Large intestine (tissue), 3 donors: Measurements from ENCODE around the gene SDK2. TPM values are rescaled to one million over a fixed set of nuclear protein-coding genes. Genes with fewer than 3 reads are reported as not detected.
A peak's percentile ranks its signal among the peaks of the same experiment; 100 is the strongest.

Experiments used
- DNase-seq, 2 donors: peaks; one replicate each; pipeline versions ENCODE4 v3.0.0 to v3.0.0-alpha.2; 2013
- H3K27ac ChIP-seq: one replicate; pipeline ENCODE4 v1.5.1; 2013; ENCODE audit warnings: low read length
- H3K27me3 ChIP-seq: 2 replicates; pipeline ENCODE4 v1.6.1; 2013; ENCODE audit warnings: low read length; ENCODE audit not compliant: control insufficient read depth, insufficient read depth
- H3K36me3 ChIP-seq: 2 replicates; pipeline ENCODE4 v1.6.1; 2013; ENCODE audit warnings: low read length; ENCODE audit not compliant: control insufficient read depth, insufficient read depth
- H3K4me1 ChIP-seq: one replicate; pipeline ENCODE4 v1.6.1; 2013; ENCODE audit warnings: low read length; ENCODE audit not compliant: control insufficient read depth, insufficient read depth
- H3K4me3 ChIP-seq: one replicate; pipeline ENCODE4 v1.5.1; 2013; ENCODE audit warnings: low read length
- H3K9me3 ChIP-seq: one replicate; pipeline ENCODE4 v1.6.1; 2013; ENCODE audit warnings: mild to moderate bottlenecking, low read depth, low read length, moderate library complexity; ENCODE audit not compliant: control insufficient read depth
- WGBS: methylation state at CpG from one replicate; pipeline ENCODE4 v1.1.5; 2013; ENCODE audit warnings: low lambda C conversion rate; ENCODE audit not compliant: insufficient coverage; 5-methylcytosine and 5-hydroxymethylcytosine counted together
- polyA plus RNA-seq: library from polyadenylated mRNA; unstranded; fragments of 120-200 nt; gene quantifications from one replicate; pipeline ENCODE4 v1.2.1, GENCODE V29; 2013

SDK2 gene
- polyA plus RNA-seq, 1 donor: 0.94 TPM

DNA sequence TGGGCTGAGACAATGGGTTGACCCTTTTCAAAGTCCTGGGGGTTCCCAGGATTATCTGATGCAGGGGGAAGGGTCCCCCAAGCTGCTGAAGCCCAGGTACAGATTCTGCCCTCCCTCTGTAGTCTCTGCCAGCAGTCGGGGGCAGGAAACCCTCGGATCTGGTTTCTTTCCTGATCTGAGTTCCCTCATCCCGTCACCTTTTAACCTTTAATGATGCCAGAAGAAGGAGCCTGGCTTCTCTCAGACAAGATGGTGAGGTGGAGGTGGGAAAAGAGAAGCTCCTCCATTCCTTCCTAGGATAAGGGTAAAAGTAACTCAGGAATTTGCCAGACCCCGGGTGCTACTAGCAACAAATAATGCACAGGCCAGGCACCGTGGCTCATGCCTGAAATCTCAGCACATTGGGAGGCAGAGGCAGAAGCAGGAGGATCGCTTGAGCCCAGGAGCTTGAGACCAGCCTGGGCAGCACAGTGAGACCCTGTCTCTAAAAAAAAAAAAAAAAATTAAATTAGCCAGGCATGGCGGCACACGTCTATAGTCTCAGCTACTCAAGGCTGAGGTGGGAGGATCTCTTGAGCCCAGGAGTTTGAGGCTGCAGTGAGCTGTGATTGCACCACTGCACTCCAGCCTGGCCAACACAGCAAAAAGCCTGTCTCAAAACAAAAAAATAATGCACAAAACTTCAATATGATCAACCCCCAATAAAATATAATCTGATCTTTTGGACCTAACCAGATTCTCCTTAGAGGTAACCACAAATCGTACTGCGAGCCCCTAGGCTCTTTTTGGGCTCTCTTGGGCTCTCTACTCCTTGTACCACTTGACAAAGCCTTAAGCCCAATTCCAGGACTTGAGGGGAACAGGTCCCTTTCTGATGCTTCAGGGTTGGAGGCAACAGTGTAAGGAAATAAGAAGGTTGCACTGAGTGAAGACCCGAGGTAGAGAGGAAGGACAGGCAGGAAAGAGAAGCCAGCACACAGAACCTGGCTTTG is 338.1 kb downstream of the SDK2 start:
- no peak overlapping the region for H3K4me3 ChIP-seq
- H3K9me3 ChIP-seq: no peaks in the 10 kb centered on the region

DNA sequence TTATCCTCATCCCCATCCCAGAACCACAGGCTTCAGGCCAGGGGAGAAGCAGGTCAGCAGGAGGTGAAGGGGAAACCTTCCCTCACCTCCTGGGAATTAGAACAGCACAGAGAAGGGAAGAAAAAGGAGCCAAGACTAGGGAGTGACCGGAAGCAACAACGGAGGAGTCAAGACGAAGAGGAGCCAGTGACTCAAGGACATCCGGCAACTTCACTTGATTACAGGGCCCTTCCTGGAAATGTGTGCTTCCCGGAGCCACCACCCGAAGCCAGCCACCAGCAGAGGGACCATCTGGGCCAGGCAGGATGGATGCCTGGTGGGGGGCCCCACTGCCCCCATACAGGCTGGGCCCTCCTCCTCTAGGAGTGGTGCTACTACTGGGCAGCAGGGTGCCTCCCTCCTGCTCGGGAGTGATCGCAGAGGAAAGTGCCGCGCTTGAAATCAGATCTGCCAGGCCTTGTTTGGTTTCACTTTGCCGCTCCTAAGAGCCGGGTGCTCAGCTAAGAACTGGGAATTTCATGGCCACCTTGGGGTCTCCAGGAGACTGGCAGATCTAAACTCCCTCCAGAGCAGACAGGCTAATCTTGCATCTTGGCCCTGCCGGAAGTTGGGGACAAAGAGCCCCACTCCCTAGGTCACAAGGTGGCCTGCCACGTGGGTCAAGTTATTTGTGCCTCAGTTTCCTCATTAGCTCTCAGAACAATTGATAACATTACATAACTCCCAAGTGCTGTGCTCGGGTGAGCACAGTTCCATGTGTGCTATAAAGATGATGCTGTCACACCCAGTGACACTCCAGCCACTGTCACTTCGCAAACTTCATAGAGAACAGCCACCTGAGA is 339.1 kb downstream of the SDK2 start:
- H3K4me1 ChIP-seq: peaks cover 43% of the 10 kb centered on the region
- DNase-seq: peak; percentile 80 to 88
- peak overlapping the region; percentile 87 for H3K27ac ChIP-seq
- H3K4me3 ChIP-seq: peak overlapping the region; percentile 14
- H3K9me3 ChIP-seq: no peaks in the 10 kb centered on the region
- no peaks in the 10 kb centered on the region for H3K27me3 ChIP-seq
- WGBS: no CpG with 5 or more reads among the region's 16 CpGs
- peaks cover 11% of the 10 kb centered on the region for H3K36me3 ChIP-seq

More for the DNA sequence above, 338.1 kb downstream of the SDK2 start:
- Histone ChIP-seq H3K27ac (peak overlapping the region; percentile 87), H3K27me3 (no peaks in the 10 kb centered on the region), H3K4me1 (peaks cover 43% of the 10 kb centered on the region), H3K36me3 (peaks cover 11% of the 10 kb centered on the region)
- no peak for DNase-seq
- 40% methylated on average over 1 of the region's 11 CpGs for WGBS

DNA sequence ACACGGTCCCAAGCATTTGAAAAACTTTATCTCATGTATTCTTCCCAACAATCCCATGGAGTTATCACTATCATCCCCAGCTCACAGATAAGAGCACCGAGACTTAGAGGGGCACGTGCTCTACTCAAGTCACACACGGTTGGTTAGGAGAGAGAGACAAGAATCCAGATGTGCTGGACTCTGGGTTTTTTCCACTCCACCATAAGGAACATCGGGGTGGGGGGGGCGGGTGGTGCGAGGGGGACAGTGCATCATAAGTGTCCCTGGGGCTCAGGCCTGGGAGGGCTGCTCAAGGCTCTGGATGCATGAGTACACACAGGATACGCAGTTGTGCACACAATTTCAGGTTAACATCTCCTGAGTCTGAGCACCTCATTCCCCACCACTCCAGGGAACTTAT is 339.8 kb downstream of the SDK2 start:
- peak overlapping the region; percentile 87 for H3K27ac ChIP-seq
- no CpG with 5 or more reads among the region's 8 CpGs for WGBS
- no peaks in the 10 kb centered on the region for H3K9me3 ChIP-seq
- peaks cover 43% of the 10 kb centered on the region for H3K4me1 ChIP-seq
- H3K36me3 ChIP-seq: peaks cover 18% of the 10 kb centered on the region
- no peak overlapping the region for H3K4me3 ChIP-seq
- no peaks in the 10 kb centered on the region for H3K27me3 ChIP-seq
- DNase-seq: no peak

DNA sequence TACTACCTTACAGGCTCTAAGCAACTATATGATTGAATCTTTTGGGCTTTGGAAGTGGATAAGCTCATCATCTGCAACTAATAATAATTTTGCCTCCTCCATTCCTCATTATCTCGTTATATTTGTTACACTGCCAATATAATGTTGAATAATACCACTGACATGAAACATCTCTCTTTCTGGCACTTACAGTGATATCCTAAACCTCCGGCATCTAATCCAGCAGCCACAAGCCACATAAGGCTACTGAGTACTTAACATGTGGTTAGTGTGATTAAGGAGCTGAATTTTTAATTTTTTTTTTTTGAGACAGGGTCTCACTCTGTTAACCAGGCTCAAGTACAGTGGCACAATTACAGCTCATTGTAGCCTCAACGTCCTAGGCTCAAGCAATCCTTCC is 342.1 kb downstream of the SDK2 start:
- no peak overlapping the region for H3K27ac ChIP-seq
- H3K36me3 ChIP-seq: peaks cover 29% of the 10 kb centered on the region
- H3K4me3 ChIP-seq: no peak overlapping the region
- no peak for DNase-seq
- peaks cover 33% of the 10 kb centered on the region for H3K4me1 ChIP-seq
- H3K9me3 ChIP-seq: no peaks in the 10 kb centered on the region
- WGBS: no CpG with 5 or more reads among the region's 3 CpGs
- H3K27me3 ChIP-seq: no peaks in the 10 kb centered on the region

DNA sequence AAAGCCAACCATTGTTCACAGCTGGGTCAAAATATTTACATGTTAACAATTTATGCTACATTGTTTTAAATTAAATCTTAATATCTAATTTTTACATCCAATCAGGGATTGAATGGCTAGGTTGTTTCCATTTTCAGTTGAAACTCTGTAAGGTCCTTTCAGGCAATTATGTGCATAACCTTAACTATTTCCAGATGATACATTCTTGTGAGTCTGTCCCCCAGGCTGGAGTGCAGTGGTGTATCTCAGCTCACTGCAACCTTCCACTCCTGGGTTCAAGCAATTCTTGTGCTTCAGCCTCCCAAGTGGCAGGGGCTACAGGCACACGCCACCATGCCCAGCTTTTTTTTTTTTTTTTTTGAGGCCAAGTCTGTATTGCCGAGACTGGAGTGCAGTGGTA is 342.9 kb downstream of the SDK2 start:
- H3K9me3 ChIP-seq: no peaks in the 10 kb centered on the region
- H3K27ac ChIP-seq: no peak overlapping the region
- no peak for DNase-seq
- WGBS: no CpG with 5 or more reads among the region's 2 CpGs
- H3K27me3 ChIP-seq: no peaks in the 10 kb centered on the region
- H3K36me3 ChIP-seq: peaks cover 24% of the 10 kb centered on the region
- H3K4me3 ChIP-seq: no peak overlapping the region
- peaks cover 25% of the 10 kb centered on the region for H3K4me1 ChIP-seq

DNA sequence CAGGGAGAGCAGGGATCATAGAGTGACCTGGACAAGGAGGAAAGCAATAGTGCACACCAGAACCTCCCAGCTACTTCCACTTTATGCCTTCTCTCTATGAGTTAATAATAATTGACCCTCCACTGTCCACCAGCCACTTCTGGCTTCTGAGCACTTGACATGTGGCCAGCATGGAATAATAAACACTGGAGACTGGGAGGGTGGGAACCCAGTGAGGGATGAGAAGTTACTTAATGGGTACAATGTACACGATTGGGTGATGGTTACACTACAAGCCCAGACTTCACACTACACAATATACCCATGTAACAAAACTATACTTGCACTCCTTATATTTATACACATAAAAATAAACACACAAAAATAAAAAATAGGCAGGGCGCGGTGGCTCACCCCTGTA is 343.9 kb downstream of the SDK2 start:
- Histone ChIP-seq H3K36me3 (peaks cover 20% of the 10 kb centered on the region), H3K4me3 (no peak overlapping the region), H3K9me3 (no peaks in the 10 kb centered on the region), H3K27ac (no peak overlapping the region), H3K4me1 (peaks cover 15% of the 10 kb centered on the region), H3K27me3 (no peaks in the 10 kb centered on the region)
- WGBS: 80% methylated on average over 1 of the region's 3 CpGs
- DNase-seq: no peak

DNA sequence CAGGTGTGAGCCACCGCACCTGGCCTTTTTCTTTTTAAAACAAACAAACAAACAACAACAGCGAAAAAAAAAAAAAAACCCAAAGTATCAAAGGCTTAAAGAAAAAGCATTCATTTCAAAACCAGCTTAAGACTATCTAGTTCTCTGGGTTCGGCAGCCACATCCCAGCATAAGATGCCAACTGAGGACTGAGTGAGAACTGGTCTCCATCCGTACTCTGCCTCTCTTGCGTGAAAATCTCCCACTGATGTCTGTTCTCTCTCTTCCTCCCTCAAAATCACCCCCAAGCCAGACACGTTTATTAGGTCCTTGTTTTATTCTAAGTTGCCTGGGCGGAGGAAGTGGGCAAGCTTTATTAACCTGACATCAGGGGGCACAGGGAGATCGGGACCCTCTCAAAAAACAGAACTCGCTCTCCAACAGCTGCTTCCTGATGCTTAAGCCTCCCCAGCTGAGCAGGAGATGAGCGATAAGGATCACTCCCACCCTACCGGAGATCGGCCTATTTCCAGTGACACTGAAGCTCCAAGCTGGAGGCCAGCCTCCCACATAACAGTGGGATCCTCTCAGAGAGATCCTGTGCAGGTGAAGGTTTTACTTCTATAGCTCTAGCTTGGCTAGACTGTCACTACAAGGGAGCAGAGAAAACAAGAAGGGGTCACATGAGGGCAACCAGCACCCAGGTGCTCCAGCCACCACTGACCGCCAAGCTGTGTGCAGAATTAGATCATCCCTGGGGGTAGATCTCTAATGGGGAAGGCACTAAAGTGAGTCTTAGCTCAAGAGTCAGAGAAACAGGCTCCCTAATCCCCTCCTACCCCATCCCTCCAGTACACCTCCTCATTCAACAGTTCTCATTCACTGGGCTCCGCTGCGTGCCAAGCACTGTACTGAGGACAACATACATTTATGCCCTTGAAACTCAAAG is 346.0 kb downstream of the SDK2 start:
- no peak overlapping the region for H3K27ac ChIP-seq
- peaks cover 2% of the 10 kb centered on the region for H3K4me1 ChIP-seq
- DNase-seq: no peak
- no CpG with 5 or more reads among the region's 15 CpGs for WGBS
- peaks cover 34% of the 10 kb centered on the region for H3K36me3 ChIP-seq
- no peaks in the 10 kb centered on the region for H3K27me3 ChIP-seq
- no peaks in the 10 kb centered on the region for H3K9me3 ChIP-seq
- H3K4me3 ChIP-seq: no peak overlapping the region

DNA sequence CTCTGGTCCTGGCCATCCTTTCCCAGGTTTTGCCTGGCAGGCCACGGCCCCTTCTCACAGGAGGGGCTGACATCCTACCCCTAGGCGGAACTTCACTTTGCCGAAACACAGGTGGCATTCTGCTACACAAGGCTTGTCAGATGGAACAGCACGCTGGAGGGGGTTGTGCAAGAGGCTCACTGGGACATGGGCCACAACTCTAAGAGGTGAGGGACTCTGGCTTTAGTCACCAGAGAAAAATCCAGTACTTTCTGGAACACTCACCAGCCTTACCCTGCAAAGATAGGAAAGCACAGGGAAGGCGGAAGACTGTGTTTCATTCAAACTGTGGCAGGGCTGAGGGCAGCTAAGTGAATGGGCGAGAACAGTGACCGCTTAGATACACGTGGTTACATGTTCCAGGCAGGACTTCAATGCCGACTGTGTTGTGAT is 350.7 kb downstream of the SDK2 start:
- no peak for DNase-seq
- peaks cover 40% of the 10 kb centered on the region for H3K4me1 ChIP-seq
- H3K9me3 ChIP-seq: no peaks in the 10 kb centered on the region
- H3K27ac ChIP-seq: no peak overlapping the region
- H3K4me3 ChIP-seq: no peak overlapping the region
- H3K27me3 ChIP-seq: no peaks in the 10 kb centered on the region
- no CpG with 5 or more reads among the region's 9 CpGs for WGBS
- H3K36me3 ChIP-seq: peaks cover 33% of the 10 kb centered on the region

DNA sequence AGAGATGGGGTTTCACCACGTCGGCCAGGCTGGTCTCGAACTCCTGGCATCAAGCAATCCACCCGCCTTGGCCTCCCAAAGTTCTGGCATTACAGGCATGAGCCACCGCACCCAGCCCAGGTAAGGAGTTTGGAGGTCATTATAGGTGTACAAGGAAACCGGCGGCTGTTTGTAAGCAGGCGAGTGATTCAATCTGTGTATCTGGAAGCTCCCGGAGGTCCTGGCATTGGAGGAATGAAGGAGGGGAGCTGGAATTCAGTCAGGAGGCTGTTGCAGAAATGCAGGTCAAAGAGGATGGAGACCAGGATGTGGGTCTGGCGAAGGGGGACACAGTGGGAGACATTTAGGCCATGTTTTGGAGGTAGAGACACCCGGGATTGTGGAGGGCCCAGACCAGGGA is 351.2 kb downstream of the SDK2 start:
- no peak for DNase-seq
- H3K36me3 ChIP-seq: peaks cover 29% of the 10 kb centered on the region
- H3K9me3 ChIP-seq: no peaks in the 10 kb centered on the region
- no CpG with 5 or more reads among the region's 11 CpGs for whole genome bisulfite sequencing
- H3K27me3 ChIP-seq: no peaks in the 10 kb centered on the region
- no peak overlapping the region for H3K4me3 ChIP-seq
- no peak overlapping the region for H3K27ac ChIP-seq
- H3K4me1 ChIP-seq: peaks cover 42% of the 10 kb centered on the region
